Caco-2 (cell line): ENCODE results near the gene ATAD3A. TPM values are rescaled to one million over a fixed set of nuclear protein-coding genes. Genes with fewer than 3 reads are reported as not detected.
"Not testable (repeated sequence)": the region's sequence is repeated elsewhere in the genome, so short reads cannot be mapped to it uniquely, and the experiment has no call there.

Experiments
- BruUV-seq: library from RNA; stranded (reverse); fragments of 400-500 nt; replicated peaks from 2 replicates; lab custom pipeline; 2021; lab: Mats Ljungman, UMichigan
- CTCF ChIA-PET: fragments of 300-600 bp; sonication (Branson Sonifier 250); formaldehyde crosslinking; loops from one replicate; lab custom pipeline; 2022; ENCODE audit warnings: antibody characterized with exemption; lab: Charles Lee
- POLR2A ChIA-PET: fragments of 300-600 bp; sonication (Branson Sonifier 250); formaldehyde crosslinking; loops from one replicate; lab custom pipeline; 2022; ENCODE audit warnings: antibody characterized with exemption; lab: Charles Lee
- DNase-seq, 2 experiments: peaks; one replicate each; pipeline versions ENCODE4 v3.0.0 to v3.0.0-alpha.2; 2020 to 2022
- H3K27me3 ChIP-seq: replicated peaks from 2 replicates; pipeline ENCODE4 v1.6.0; 2011; ENCODE audit warnings: low read length; ENCODE audit not compliant: control insufficient read depth, insufficient read depth
- H3K36me3 ChIP-seq: 2 replicates; pipeline ENCODE4 v1.5.1; 2011; ENCODE audit warnings: low read length; ENCODE audit not compliant: control insufficient read depth, insufficient read depth
- H3K4me1 ChIP-seq: fragments of 250-450 bp; sonication (Bioruptor Pico); 2 replicates; pipeline ENCODE4 v1.5.1; 2020; ENCODE audit warnings: mild to moderate bottlenecking
- H3K4me3 ChIP-seq: 2 replicates; pipeline ENCODE4 v1.5.1; 2011; ENCODE audit warnings: low read depth, mild to moderate bottlenecking, control low read depth, low read length
- H3K9me3 ChIP-seq: fragments of 250-450 bp; sonication (Bioruptor Pico); 2 replicates; pipeline ENCODE4 v1.5.1; 2020; ENCODE audit warnings: mild to moderate bottlenecking, moderate library complexity
- H3K27ac Mint-ChIP-seq: one replicate; pipeline ENCODE4 v1.8.0; 2022; ENCODE audit warnings: mixed read lengths; ENCODE audit not compliant: unreplicated experiment
- H3K27me3 Mint-ChIP-seq: one replicate; pipeline ENCODE4 v1.8.0; 2022; ENCODE audit warnings: mixed read lengths; ENCODE audit not compliant: insufficient read depth, unreplicated experiment
- H3K36me3 Mint-ChIP-seq: one replicate; pipeline ENCODE4 v1.8.0; 2022; ENCODE audit warnings: mild to moderate bottlenecking, mixed read lengths; ENCODE audit not compliant: insufficient read depth, unreplicated experiment
- H3K4me1 Mint-ChIP-seq: one replicate; pipeline ENCODE4 v1.8.0; 2022; ENCODE audit warnings: low read depth, mixed read lengths; ENCODE audit not compliant: unreplicated experiment
- H3K4me3 Mint-ChIP-seq: one replicate; pipeline ENCODE4 v1.8.0; 2022; ENCODE audit warnings: mild to moderate bottlenecking, moderate library complexity, mixed read lengths; ENCODE audit not compliant: unreplicated experiment
- H3K9me3 Mint-ChIP-seq: one replicate; pipeline ENCODE4 v1.8.0; 2022; ENCODE audit warnings: mixed read lengths; ENCODE audit not compliant: unreplicated experiment
- intact Hi-C: fragments of 100-400 bp; cut with micrococcal nuclease; formaldehyde crosslinking; loops from one replicate; pipeline ENCODE4 v1.10.0; 2022; ENCODE audit not compliant: unreplicated experiment
- total RNA-seq: library from RNA; stranded (reverse); gene quantifications from 2 replicates; pipeline ENCODE4 v1.2.3, GENCODE V29; 2022
- TF ChIP-seq, protein P1 (sequence below), 2 experiments: fragments of 200-600 bp in 1 of 2; IDR thresholded peaks; 1 replicate in 1 of 2; 2 replicates in 1 of 2; pipeline versions ENCODE4 v1.5.1 to v1.8.0; 2011 to 2022; ENCODE audit warnings: antibody characterized with exemption in 1 of 2, control low read depth in 1 of 2, inconsistent platforms in 1 of 2, low read depth in 1 of 2, low read length in 1 of 2, mild to moderate bottlenecking in 1 of 2, moderate library complexity in 1 of 2; ENCODE audit not compliant: insufficient read depth in 1 of 2, severe bottlenecking in 1 of 2, unreplicated experiment in 1 of 2

The ATAD3A gene
- total RNA-seq, 1 experiment from 2014 or later: 58.6 TPM

DNA sequence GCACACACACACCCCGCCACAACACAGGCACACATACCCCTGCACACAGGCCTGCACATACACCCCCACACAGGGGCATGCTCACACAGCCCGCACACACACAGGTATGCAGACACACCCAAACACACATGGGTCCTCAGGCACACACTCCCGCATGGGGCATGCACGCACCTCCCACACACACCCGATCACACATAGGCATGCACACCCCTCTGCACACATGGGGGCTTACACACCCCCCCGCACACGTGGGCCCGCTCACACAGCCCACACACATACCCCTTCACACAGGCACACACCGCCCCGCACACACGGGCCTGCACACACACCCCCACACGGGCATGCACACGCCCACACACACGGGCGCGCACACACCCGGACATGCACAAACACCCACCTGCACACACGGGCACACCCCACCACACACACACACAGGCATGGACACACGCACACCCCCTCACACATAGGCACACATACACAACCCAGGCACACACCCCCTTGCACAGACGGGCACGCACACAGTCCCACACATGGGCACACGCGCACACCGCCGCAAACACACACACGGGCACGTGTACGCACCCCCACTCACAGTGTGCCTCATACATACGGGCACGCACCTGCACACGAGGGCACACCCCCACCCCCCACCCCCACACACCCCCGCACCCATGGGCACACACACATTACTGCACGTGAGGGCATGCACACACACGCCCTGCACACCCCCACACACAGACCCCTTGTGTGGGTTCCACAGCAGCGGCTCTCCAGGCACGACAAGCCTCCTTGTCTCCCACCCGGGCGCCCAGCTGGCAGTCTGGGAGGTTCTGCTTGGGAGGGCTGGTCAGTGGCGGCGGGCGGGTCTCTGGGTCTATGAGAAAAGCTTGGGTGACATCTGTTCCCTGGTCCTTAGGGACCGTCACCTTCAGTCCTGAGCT is 32.1 kb upstream of the ATAD3A start:
- ChIA-PET POLR2A (no interaction called here), CTCF (no interaction called here)
- Mint-ChIP-seq H3K36me3 (peaks cover 67% of the 10 kb centered on the region), H3K27me3 (no peaks in the 10 kb centered on the region), H3K4me3 (no peak overlapping the region), H3K4me1 (no peaks in the 10 kb centered on the region), H3K9me3 (no peaks in the 10 kb centered on the region), H3K27ac (no peak overlapping the region)
- no peaks in the 10 kb centered on the region for H3K4me1 ChIP-seq
- no peak for DNase-seq
- no peaks in the 10 kb centered on the region for H3K27me3 ChIP-seq
- no peaks in the 10 kb centered on the region for H3K9me3 ChIP-seq
- no TSS peak for BruUV-seq
- H3K36me3 ChIP-seq: no peaks in the 10 kb centered on the region
- H3K4me3 ChIP-seq: no peak overlapping the region
- intact Hi-C loops: no loop called here
- TF ChIP-seq, protein P1, sequence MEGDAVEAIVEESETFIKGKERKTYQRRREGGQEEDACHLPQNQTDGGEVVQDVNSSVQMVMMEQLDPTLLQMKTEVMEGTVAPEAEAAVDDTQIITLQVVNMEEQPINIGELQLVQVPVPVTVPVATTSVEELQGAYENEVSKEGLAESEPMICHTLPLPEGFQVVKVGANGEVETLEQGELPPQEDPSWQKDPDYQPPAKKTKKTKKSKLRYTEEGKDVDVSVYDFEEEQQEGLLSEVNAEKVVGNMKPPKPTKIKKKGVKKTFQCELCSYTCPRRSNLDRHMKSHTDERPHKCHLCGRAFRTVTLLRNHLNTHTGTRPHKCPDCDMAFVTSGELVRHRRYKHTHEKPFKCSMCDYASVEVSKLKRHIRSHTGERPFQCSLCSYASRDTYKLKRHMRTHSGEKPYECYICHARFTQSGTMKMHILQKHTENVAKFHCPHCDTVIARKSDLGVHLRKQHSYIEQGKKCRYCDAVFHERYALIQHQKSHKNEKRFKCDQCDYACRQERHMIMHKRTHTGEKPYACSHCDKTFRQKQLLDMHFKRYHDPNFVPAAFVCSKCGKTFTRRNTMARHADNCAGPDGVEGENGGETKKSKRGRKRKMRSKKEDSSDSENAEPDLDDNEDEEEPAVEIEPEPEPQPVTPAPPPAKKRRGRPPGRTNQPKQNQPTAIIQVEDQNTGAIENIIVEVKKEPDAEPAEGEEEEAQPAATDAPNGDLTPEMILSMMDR (IDR thresholded peaks at IDR 0.05; ENCODE audit: insufficient read depth in 1 of 2, low read depth in 1 of 2, low read length in 1 of 2, severe bottlenecking in 1 of 2, unreplicated experiment in 1 of 2): no peak

DNA sequence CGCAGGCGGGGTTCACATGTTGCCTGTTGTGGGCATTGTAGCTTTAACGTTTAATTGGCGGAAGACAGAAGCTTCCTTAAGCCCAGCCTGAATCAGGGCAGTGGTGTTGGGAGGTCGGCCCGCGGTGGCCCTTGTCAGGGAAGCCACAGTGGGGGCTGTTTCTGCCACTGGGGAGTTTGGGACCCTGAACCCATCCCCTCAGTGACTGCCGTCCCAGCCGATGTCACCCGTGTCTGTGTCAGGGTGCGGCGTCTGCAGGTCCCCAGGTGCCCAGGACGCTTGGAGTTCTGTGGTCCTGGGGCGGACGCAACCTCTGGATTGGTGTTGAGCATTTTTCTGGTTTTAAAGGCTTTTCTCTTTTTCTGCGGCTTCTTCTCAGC is 31.5 kb upstream of the ATAD3A start:
- H3K4me1 ChIP-seq, CTCF ChIA-PET, H3K27me3 Mint-ChIP-seq, POLR2A ChIA-PET, H3K4me3 ChIP-seq, DNase-seq, BruUV-seq, H3K9me3 Mint-ChIP-seq, H3K9me3 ChIP-seq, H3K4me3 Mint-ChIP-seq, intact Hi-C loops, H3K36me3 ChIP-seq, H3K4me1 Mint-ChIP-seq, H3K27me3 ChIP-seq, H3K27ac Mint-ChIP-seq: not testable (repeated sequence)
- H3K36me3 Mint-ChIP-seq: peaks cover 71% of the 10 kb centered on the region

GRCh38 chr1:1481811-1482210 is 30.2 kb upstream of the ATAD3A start:
- H3K27me3 Mint-ChIP-seq, intact Hi-C loops, H3K4me3 Mint-ChIP-seq, H3K27ac Mint-ChIP-seq, BruUV-seq, POLR2A ChIA-PET, H3K27me3 ChIP-seq, H3K36me3 ChIP-seq, DNase-seq, H3K9me3 Mint-ChIP-seq, H3K4me1 ChIP-seq, H3K4me1 Mint-ChIP-seq, H3K4me3 ChIP-seq, H3K9me3 ChIP-seq, CTCF ChIA-PET: not testable (repeated sequence)
- H3K36me3 Mint-ChIP-seq: peaks cover 71% of the 10 kb centered on the region

DNA sequence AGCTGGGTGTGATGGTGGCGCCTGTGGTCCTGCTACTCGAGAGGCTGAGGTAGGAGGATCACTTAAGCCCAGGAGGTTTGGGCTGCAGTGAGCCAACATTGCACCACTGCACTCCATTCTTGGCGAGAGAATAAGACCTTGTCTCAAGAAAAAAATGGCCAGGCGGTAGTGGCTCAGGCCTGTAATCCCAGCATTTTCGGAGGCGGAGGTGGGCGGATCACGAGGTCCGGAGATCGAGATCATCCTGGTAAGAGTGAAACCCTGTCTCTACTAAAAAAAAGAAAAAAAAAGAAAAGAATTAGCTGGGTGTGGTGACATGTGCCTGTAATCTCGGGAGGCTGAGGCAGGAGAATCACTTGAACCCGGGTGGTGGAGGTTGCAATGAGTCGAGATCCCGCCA is 29.1 kb upstream of the ATAD3A start:
- no peaks in the 10 kb centered on the region for H3K4me1 ChIP-seq
- intact Hi-C loops: no loop called here
- DNase-seq: no peak
- BruUV-seq: no TSS peak
- no peaks in the 10 kb centered on the region for H3K27me3 Mint-ChIP-seq
- no peaks in the 10 kb centered on the region for H3K9me3 ChIP-seq
- H3K27me3 ChIP-seq: no peaks in the 10 kb centered on the region
- ChIA-PET CTCF (no interaction called here), POLR2A (no interaction called here)
- H3K27ac Mint-ChIP-seq: no peak overlapping the region
- TF ChIP-seq, protein P1 (IDR thresholded peaks at IDR 0.05; ENCODE audit: insufficient read depth in 1 of 2, low read depth in 1 of 2, low read length in 1 of 2, severe bottlenecking in 1 of 2, unreplicated experiment in 1 of 2): no peak
- no peaks in the 10 kb centered on the region for H3K9me3 Mint-ChIP-seq
- no peaks in the 10 kb centered on the region for H3K36me3 ChIP-seq
- H3K4me1 Mint-ChIP-seq: no peaks in the 10 kb centered on the region
- H3K4me3 Mint-ChIP-seq: no peak overlapping the region
- no peak overlapping the region for H3K4me3 ChIP-seq
- H3K36me3 Mint-ChIP-seq: peaks cover 70% of the 10 kb centered on the region
